Stimulated activated CD4-positive, alpha-beta T cell treated with anti-CD3 and anti-CD28 coated beads, Interleukin-1b, Interleukin-23, amount 100 ng/mL, for 4 hours (primary cell): ENCODE data around the gene CYBB.

ENCODE experiments used
- DNase-seq, 2 donors: peaks; one replicate each; pipeline ENCODE4 v3.0.0-alpha.2; 2020; ENCODE audit warnings: low read depth in 2 of 2

The CYBB gene

GRCh38 chrX:37840931-37841330, 61.1 kb downstream of the CYBB start:
- no peak for DNase-seq

- no peak for DNase-seq
Observed at GRCh38 chrX:37844622-37845021, 64.8 kb downstream of the CYBB start.

- DNase-seq: no peak
Observed at GRCh38 chrX:37846141-37846540, 66.3 kb downstream of the CYBB start.

- no peak for DNase-seq
Observed at GRCh38 chrX:37846558-37846933, 66.7 kb downstream of the CYBB start.

GRCh38 chrX:37846934-37847732, 67.3 kb downstream of the CYBB start, which contains the start of gene DYNLT3:
TSS of gene DYNLT3 (minus strand) at chrX:37847571. CDS start at chrX:37847510, 61 bp downstream.
- DNase-seq: peak; percentile 42 to 58

- no peak for DNase-seq
Observed at GRCh38 chrX:37847733-37848197, 67.9 kb downstream of the CYBB start.

- DNase-seq: no peak
Observed at GRCh38 chrX:37854148-37854547, 74.3 kb downstream of the CYBB start.

GRCh38 chrX:37854748-37855147, 74.9 kb downstream of the CYBB start:
- no peak for DNase-seq

GRCh38 chrX:37860721-37861120, 80.9 kb downstream of the CYBB start:
- no peak for DNase-seq

GRCh38 chrX:37862851-37863250, 83.0 kb downstream of the CYBB start:
- no peak for DNase-seq
